DOHH2 (cell line): ENCODE results near the gene SLC39A11.

Experiments used
- EZH2phosphoT487 ChIP-seq: fragments of 200-600 bp; sonication (generic); IDR thresholded peaks from 2 replicates; pipeline ENCODE4 v1.6.1; 2017; ENCODE audit warnings: borderline replicate concordance, mild to moderate bottlenecking, antibody characterized with exemption, low read length, moderate library complexity, mixed read lengths
- TF ChIP-seq, protein P1 (sequence below): fragments of 200-600 bp; sonication (generic); IDR thresholded peaks from one replicate; pipeline ENCODE4 v1.5.1; 2014; ENCODE audit warnings: antibody characterized with exemption, mild to moderate bottlenecking, low read depth, low read length; ENCODE audit not compliant: poor library complexity, severe bottlenecking

DNA sequence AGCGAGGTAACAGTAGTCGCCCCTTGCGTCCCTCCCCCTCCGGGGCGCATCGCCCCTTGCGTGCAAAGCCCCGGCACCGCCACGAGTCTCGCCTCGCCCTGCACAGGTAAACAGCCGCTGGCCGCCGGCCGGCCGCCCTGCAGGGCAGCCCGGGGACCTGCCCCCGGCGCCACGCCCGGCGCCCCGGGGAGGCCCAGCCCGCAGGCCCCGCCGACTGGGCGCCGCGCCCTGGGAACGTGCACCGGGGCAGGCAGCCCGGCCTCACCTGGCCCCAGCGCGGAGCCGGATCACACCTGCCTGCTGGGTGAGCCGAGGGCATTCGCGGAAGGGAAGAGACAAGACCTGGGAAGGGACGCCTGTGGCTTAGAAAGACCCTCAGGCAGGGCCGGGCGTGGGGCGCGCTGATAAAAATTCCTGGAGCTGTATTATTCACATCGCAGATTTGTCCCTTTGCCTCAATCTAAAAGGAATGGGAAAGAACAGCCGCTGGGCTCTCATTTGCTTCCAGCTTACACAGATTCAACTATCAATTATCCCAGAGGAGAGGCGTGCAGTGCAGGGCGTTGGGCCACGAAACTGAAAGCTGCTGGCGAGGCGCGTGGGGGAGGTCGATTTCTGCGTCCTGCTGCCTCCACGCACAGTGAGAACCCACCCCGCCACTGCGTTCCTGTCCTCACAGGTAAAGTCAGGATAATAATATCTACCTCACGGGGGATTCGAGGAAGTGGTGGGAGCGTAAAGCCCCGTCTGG lies 451.9 kb downstream of the SLC39A11 start:
- TF ChIP-seq, protein P1, sequence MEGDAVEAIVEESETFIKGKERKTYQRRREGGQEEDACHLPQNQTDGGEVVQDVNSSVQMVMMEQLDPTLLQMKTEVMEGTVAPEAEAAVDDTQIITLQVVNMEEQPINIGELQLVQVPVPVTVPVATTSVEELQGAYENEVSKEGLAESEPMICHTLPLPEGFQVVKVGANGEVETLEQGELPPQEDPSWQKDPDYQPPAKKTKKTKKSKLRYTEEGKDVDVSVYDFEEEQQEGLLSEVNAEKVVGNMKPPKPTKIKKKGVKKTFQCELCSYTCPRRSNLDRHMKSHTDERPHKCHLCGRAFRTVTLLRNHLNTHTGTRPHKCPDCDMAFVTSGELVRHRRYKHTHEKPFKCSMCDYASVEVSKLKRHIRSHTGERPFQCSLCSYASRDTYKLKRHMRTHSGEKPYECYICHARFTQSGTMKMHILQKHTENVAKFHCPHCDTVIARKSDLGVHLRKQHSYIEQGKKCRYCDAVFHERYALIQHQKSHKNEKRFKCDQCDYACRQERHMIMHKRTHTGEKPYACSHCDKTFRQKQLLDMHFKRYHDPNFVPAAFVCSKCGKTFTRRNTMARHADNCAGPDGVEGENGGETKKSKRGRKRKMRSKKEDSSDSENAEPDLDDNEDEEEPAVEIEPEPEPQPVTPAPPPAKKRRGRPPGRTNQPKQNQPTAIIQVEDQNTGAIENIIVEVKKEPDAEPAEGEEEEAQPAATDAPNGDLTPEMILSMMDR, result no peak
- TF ChIP-seq EZH2phosphoT487, result no peak
